ENCODE results near the gene IQSEC3. TPM values are rescaled to one million over a fixed set of nuclear protein-coding genes. Genes with fewer than 3 reads are reported as not detected.

The IQSEC3 gene
- total RNA-seq, 3 donors from 2014 or later (not counting 1 experiment from before 2014, with no cell fraction given): 4.4 to 7.1 (median 5.3) TPM

- WGBS (ENCODE audit: insufficient coverage): 83% methylated on average over 12 of the region's 12 CpGs
Measured at GRCh38 chr12:98924-99352, 32.4 kb downstream of the IQSEC3 start.

GRCh38 chr12:99605-100004 lies 33.0 kb downstream of the IQSEC3 start:
- ATAC-seq (no peak), DNase-seq (no peak)
- 86% methylated on average over 13 of the region's 13 CpGs for WGBS (ENCODE audit: insufficient coverage)
- Mint-ChIP-seq H3K27ac (no peak overlapping the region), H3K9me3 (no peaks in the 10 kb centered on the region), H3K4me3 (no peak overlapping the region), H3K27me3 (ENCODE audit: low read depth in 2 of 2) (peaks cover 26 to 31% of the 10 kb centered on the region in 2 donors), H3K36me3 (no peaks in the 10 kb centered on the region), H3K4me1 (no peaks in the 10 kb centered on the region)
- Histone ChIP-seq H3K9me3 (ENCODE audit: control insufficient read depth, insufficient read depth, low read length) (no peaks in the 10 kb centered on the region), H3K4me1 (ENCODE audit: control insufficient read depth, insufficient read depth, low read length) (no peaks in the 10 kb centered on the region), H3K36me3 (ENCODE audit: control insufficient read depth, insufficient read depth, low read length) (no peaks in the 10 kb centered on the region), H3K27ac (ENCODE audit: low read length) (no peak overlapping the region), H3K27me3 (ENCODE audit: control insufficient read depth, insufficient read depth, low read length) (no peaks in the 10 kb centered on the region), H3K4me3 (ENCODE audit: low read length) (no peak overlapping the region)
- no peak for TF ChIP-seq CTCF (IDR thresholded peaks at IDR 0.05)
- intact Hi-C loops (cut with micrococcal nuclease): no loop called here

More at GRCh38 chr12:98924-99352, 32.4 kb downstream of the IQSEC3 start:
- Mint-ChIP-seq H3K27ac (no peak overlapping the region), H3K9me3 (no peaks in the 10 kb centered on the region), H3K36me3 (no peaks in the 10 kb centered on the region), H3K4me1 (peaks cover 0 to under 1% of the 10 kb centered on the region in 2 donors), H3K4me3 (no peak overlapping the region), H3K27me3 (ENCODE audit: low read depth in 2 of 2) (peaks cover 26 to 38% of the 10 kb centered on the region in 2 donors)
- no peak overlapping the region for H3K4me3 ChIP-seq (ENCODE audit: low read length)
- no peaks in the 10 kb centered on the region for H3K36me3 ChIP-seq (ENCODE audit: control insufficient read depth, insufficient read depth, low read length)
- no peaks in the 10 kb centered on the region for H3K9me3 ChIP-seq (ENCODE audit: control insufficient read depth, insufficient read depth, low read length)
- H3K27ac ChIP-seq (ENCODE audit: low read length): no peak overlapping the region
- intact Hi-C loops (cut with micrococcal nuclease): no loop called here
- no peak for TF ChIP-seq CTCF (IDR thresholded peaks at IDR 0.05)
- no peaks in the 10 kb centered on the region for H3K4me1 ChIP-seq (ENCODE audit: control insufficient read depth, insufficient read depth, low read length)
- no peak for ATAC-seq
- no peaks in the 10 kb centered on the region for H3K27me3 ChIP-seq (ENCODE audit: control insufficient read depth, insufficient read depth, low read length)
- no peak for DNase-seq

GRCh38 chr12:101969-102878 lies 35.7 kb downstream of the IQSEC3 start:
- no peaks in the 10 kb centered on the region for H3K4me1 Mint-ChIP-seq
- WGBS (ENCODE audit: insufficient coverage): 88% methylated on average over 15 of the region's 15 CpGs
- H3K36me3 ChIP-seq (ENCODE audit: control insufficient read depth, insufficient read depth, low read length): no peaks in the 10 kb centered on the region
- H3K36me3 Mint-ChIP-seq: no peaks in the 10 kb centered on the region
- no peak overlapping the region for H3K4me3 ChIP-seq (ENCODE audit: low read length)
- H3K4me1 ChIP-seq (ENCODE audit: control insufficient read depth, insufficient read depth, low read length): no peaks in the 10 kb centered on the region
- TF ChIP-seq CTCF (IDR thresholded peaks at IDR 0.05): no peak
- DNase-seq (no peak), ATAC-seq (peak in 2 of 3 donors; percentile 20 to 49)
- H3K27me3 ChIP-seq (ENCODE audit: control insufficient read depth, insufficient read depth, low read length): no peaks in the 10 kb centered on the region
- no peak overlapping the region for H3K27ac ChIP-seq (ENCODE audit: low read length)
- intact Hi-C loops (cut with micrococcal nuclease): no loop called here
- H3K27ac Mint-ChIP-seq: no peak overlapping the region
- no peaks in the 10 kb centered on the region for H3K9me3 ChIP-seq (ENCODE audit: control insufficient read depth, insufficient read depth, low read length)
- no peaks in the 10 kb centered on the region for H3K9me3 Mint-ChIP-seq
- H3K27me3 Mint-ChIP-seq (ENCODE audit: low read depth in 2 of 2): peaks cover 22 to 23% of the 10 kb centered on the region in 2 donors
- H3K4me3 Mint-ChIP-seq: no peak overlapping the region

Data from natural killer cell (primary cell).